ENCODE measurements around the gene LRRC74B.

Gene LRRC74B

GRCh38 chr22:21030621-21031544 is 14.9 kb upstream of the LRRC74B start:
- Histone ChIP-seq H3K4me1 (no peaks in the 10 kb centered on the region), H2AFZ (no peak overlapping the region), H3K4me2 (ENCODE audit: low read length) (no peak overlapping the region), H3K27ac (no peak overlapping the region), H3K4me3 (ENCODE audit: low read depth, low read length) (no peak overlapping the region), H3K79me2 (no peaks in the 10 kb centered on the region), H3K9me3 (ENCODE audit: control insufficient read depth, low read length) (no peaks in the 10 kb centered on the region), H3K36me3 (ENCODE audit: control insufficient read depth, insufficient read depth, low read length) (no peaks in the 10 kb centered on the region), H3K27me3 (ENCODE audit: control insufficient read depth, insufficient read depth, low read length) (peaks cover 3% of the 10 kb centered on the region), H3K9ac (no peak overlapping the region)
- TF ChIP-seq, protein P1, sequence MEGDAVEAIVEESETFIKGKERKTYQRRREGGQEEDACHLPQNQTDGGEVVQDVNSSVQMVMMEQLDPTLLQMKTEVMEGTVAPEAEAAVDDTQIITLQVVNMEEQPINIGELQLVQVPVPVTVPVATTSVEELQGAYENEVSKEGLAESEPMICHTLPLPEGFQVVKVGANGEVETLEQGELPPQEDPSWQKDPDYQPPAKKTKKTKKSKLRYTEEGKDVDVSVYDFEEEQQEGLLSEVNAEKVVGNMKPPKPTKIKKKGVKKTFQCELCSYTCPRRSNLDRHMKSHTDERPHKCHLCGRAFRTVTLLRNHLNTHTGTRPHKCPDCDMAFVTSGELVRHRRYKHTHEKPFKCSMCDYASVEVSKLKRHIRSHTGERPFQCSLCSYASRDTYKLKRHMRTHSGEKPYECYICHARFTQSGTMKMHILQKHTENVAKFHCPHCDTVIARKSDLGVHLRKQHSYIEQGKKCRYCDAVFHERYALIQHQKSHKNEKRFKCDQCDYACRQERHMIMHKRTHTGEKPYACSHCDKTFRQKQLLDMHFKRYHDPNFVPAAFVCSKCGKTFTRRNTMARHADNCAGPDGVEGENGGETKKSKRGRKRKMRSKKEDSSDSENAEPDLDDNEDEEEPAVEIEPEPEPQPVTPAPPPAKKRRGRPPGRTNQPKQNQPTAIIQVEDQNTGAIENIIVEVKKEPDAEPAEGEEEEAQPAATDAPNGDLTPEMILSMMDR (IDR thresholded peaks at IDR 0.05), result no peak

- Histone ChIP-seq H3K27me3 (ENCODE audit: control insufficient read depth, insufficient read depth, low read length) (peaks cover 3% of the 10 kb centered on the region), H3K9me3 (ENCODE audit: control insufficient read depth, low read length) (no peaks in the 10 kb centered on the region), H3K4me1 (no peaks in the 10 kb centered on the region), H3K9ac (no peak overlapping the region), H3K79me2 (no peaks in the 10 kb centered on the region), H3K4me3 (ENCODE audit: low read depth, low read length) (no peak overlapping the region), H3K4me2 (ENCODE audit: low read length) (no peak overlapping the region), H2AFZ (no peak overlapping the region), H3K27ac (no peak overlapping the region), H3K36me3 (ENCODE audit: control insufficient read depth, insufficient read depth, low read length) (no peaks in the 10 kb centered on the region)
- TF ChIP-seq, protein P1 (IDR thresholded peaks at IDR 0.05), result no peak
These were observed 14.2 kb upstream of the LRRC74B start for GRCh38 chr22:21031545-21032036.

DNA sequence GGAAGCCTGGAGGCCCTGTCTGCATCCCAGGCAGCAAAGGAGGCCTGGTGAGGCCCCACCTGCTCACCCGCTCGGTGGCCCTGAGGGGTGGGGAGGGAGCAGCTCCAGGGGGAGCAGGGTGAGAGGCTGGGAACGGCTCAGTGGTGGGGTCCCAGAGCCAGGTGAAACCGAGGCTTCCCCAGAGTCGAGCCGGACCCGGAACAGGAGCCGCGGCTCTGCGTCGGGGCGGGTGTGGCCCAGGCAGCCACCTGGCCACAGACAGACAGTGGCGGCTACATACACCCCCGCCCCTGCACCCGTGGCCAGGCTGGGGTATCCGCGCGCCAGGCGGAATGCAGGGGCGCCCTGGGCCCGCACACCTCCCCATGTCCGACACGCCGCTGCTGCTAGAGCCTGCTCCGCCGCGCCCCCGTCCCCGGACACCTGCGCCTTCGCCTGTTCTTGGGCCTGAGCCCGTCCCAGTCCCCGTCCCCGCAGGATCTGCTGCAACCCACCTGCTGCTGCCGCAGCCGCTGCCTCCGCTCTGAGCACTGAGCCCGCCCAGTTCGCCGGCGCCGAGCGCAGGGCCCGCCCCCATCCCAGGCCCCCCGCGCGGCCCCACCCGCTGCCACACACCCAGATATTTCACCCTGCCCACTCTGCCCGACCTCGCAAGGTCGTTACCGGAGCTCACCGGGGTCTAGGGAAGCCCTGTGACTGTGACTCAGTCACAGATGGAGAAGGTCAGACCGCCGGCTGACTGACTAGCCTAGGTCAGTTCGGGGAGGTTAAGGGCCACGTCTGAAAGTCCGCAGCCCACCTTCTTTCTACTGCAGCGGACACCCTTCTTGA is 13.5 kb upstream of the LRRC74B start, which contains the start of gene SLC7A4:
Gene SLC7A4 (minus strand): TSS at position 525 of the 831 bp plus-strand sequence. CDS start 749 bp downstream, outside the sequence.
- Histone ChIP-seq H2AFZ (peak within 1 kb of the TSS; percentile 58), H3K9me3 (ENCODE audit: control insufficient read depth, low read length) (no peaks in the 10 kb centered on the region), H3K9ac (no peak within 1 kb of the TSS), H3K4me1 (no peaks in the 10 kb centered on the region), H3K4me3 (ENCODE audit: low read depth, low read length) (no peak within 1 kb of the TSS), H3K27ac (no peak within 1 kb of the TSS), H3K27me3 (ENCODE audit: control insufficient read depth, insufficient read depth, low read length) (peaks cover 3% of the 10 kb centered on the region), H3K79me2 (no peaks in the 10 kb centered on the region), H3K4me2 (ENCODE audit: low read length) (peak within 1 kb of the TSS; percentile 48), H3K36me3 (ENCODE audit: control insufficient read depth, insufficient read depth, low read length) (no peaks in the 10 kb centered on the region)
- TF ChIP-seq, protein P1 (IDR thresholded peaks at IDR 0.05), result no peak

- H3K4me2 ChIP-seq (ENCODE audit: low read length), result no peak overlapping the region
- H3K4me1 ChIP-seq, result no peaks in the 10 kb centered on the region
- TF ChIP-seq, protein P1 (IDR thresholded peaks at IDR 0.05), result no peak
- peaks cover 3% of the 10 kb centered on the region for H3K27me3 ChIP-seq (ENCODE audit: control insufficient read depth, insufficient read depth, low read length)
- no peaks in the 10 kb centered on the region for H3K79me2 ChIP-seq
- H3K36me3 ChIP-seq (ENCODE audit: control insufficient read depth, insufficient read depth, low read length), result no peaks in the 10 kb centered on the region
- H3K9me3 ChIP-seq (ENCODE audit: control insufficient read depth, low read length), result no peaks in the 10 kb centered on the region
- no peak overlapping the region for H3K9ac ChIP-seq
- no peak overlapping the region for H3K4me3 ChIP-seq (ENCODE audit: low read depth, low read length)
- peak overlapping the region; percentile 58 for H2AFZ ChIP-seq
- H3K27ac ChIP-seq, result no peak overlapping the region
These were observed 12.7 kb upstream of the LRRC74B start for GRCh38 chr22:21032868-21033688.
